Measurements from ENCODE around the gene TSEN34. TPM values are rescaled to one million over a fixed set of nuclear protein-coding genes. Genes with fewer than 3 reads are reported as not detected.
A peak's percentile ranks its signal among the peaks of the same experiment; 100 is the strongest.

Gene TSEN34
- total RNA-seq (66.9 and 77.6 TPM in 2 replicates), polyA plus RNA-seq (100.0 and 105 TPM in 2 replicates)

DNA sequence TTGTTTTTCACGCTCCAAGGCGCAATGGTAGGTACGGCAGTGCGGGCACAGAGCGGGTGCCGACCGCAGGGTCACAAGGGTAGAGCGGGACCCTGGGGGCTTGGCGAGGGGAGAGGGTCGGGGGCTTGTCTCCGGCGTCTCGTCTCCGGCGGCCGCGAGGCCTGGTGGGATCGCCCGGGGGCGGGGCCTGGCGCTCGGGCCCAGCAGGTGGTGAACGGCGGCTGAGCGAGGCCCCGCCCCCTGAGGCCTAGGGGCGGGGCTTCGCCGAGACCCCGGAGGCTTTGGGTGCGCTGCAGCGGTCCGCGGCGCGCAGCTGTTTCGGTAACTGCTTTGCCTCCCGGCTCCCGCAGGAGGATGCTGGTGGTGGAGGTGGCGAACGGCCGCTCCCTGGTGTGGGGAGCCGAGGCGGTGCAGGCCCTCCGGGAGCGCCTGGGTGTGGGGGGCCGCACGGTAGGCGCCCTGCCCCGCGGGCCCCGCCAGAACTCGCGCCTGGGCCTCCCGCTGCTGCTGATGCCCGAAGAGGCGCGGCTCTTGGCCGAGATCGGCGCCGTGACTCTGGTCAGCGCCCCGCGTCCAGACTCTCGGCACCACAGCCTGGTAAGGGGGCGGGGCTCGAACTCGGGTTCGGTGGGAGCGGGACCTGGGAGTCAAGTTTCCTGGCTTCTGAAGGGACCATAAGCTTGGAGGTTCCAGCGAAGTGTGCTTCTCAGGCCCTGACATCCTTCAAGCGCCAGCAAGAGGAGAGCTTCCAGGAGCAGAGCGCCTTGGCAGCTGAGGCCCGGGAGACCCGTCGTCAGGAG lies at the start of gene TSEN34:
Gene TSEN34, plus strand, starts transcription at position 298 of the 800 bp plus-strand sequence. Its CDS starts 57 bp downstream, at position 355.
- DNase-seq (ENCODE audit: low spot score): peak; percentile 97
- Histone ChIP-seq H3K36me3 (replicated peaks; ENCODE audit: insufficient read depth, low read depth) (no peaks in the 10 kb centered on the region), H3K4me3 (peak within 1 kb of the TSS; percentile 47), H3K4me1 (ENCODE audit: insufficient read depth) (peaks cover 10% of the 10 kb centered on the region), H2AFZ (peak within 1 kb of the TSS; percentile 46), H3K79me2 (peaks cover 43% of the 10 kb centered on the region), H3K27ac (peak within 1 kb of the TSS; percentile 92), H3K4me2 (peak within 1 kb of the TSS; percentile 93), H3K27me3 (no peaks in the 10 kb centered on the region), H3K9me3 (ENCODE audit: low read depth) (no peaks in the 10 kb centered on the region), H4K20me1 (ENCODE audit: insufficient read depth, poor library complexity, severe bottlenecking) (no peaks in the 10 kb centered on the region), H3K9me2 (replicated peaks; ENCODE audit: insufficient read depth) (no peaks in the 10 kb centered on the region)
- WGBS (ENCODE audit: low lambda C conversion rate, missing lambda C conversion rate): 1% methylated on average over 52 of the region's 77 CpGs
- no peak for TF ChIP-seq EZH2phosphoT487 (IDR thresholded peaks at IDR 0.05; ENCODE audit: low read depth, severe bottlenecking, unreplicated experiment)
- TF ChIP-seq EZH2 (IDR thresholded peaks at IDR 0.05; ENCODE audit: borderline replicate concordance): no peak
- TF ChIP-seq, protein P1, sequence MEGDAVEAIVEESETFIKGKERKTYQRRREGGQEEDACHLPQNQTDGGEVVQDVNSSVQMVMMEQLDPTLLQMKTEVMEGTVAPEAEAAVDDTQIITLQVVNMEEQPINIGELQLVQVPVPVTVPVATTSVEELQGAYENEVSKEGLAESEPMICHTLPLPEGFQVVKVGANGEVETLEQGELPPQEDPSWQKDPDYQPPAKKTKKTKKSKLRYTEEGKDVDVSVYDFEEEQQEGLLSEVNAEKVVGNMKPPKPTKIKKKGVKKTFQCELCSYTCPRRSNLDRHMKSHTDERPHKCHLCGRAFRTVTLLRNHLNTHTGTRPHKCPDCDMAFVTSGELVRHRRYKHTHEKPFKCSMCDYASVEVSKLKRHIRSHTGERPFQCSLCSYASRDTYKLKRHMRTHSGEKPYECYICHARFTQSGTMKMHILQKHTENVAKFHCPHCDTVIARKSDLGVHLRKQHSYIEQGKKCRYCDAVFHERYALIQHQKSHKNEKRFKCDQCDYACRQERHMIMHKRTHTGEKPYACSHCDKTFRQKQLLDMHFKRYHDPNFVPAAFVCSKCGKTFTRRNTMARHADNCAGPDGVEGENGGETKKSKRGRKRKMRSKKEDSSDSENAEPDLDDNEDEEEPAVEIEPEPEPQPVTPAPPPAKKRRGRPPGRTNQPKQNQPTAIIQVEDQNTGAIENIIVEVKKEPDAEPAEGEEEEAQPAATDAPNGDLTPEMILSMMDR (IDR thresholded peaks at IDR 0.05; ENCODE audit: poor library complexity): no peak

DNA sequence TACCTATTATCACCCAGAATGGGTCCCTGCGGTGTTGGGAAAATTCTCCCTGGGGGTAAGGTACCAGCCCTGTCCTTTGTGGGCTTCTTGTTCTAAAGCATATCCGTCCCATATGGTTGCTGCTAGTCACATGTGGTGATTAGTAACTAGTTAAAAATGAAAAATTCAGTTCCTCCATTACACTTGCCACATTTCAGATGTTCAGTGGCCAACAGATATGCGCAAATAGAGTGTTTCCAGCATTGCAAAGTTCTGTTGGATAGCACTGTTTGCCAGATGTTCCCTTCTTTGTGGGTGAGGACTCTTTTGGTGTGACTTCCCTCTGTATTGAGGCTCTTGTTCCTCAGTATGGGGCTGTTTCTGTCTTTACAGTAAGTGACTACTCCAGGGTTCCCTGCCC lies 49.8 kb upstream of the TSEN34 start:
- Histone ChIP-seq H3K4me1 (ENCODE audit: insufficient read depth) (peaks cover 4% of the 10 kb centered on the region), H3K27me3 (no peaks in the 10 kb centered on the region), H3K9me2 (replicated peaks; ENCODE audit: insufficient read depth) (no peaks in the 10 kb centered on the region), H3K9me3 (ENCODE audit: low read depth) (no peaks in the 10 kb centered on the region), H2AFZ (no peak overlapping the region), H3K27ac (no peak overlapping the region), H3K4me3 (no peak overlapping the region), H3K79me2 (peaks cover 51% of the 10 kb centered on the region), H3K4me2 (no peak overlapping the region), H4K20me1 (ENCODE audit: insufficient read depth, poor library complexity, severe bottlenecking) (peaks cover 57% of the 10 kb centered on the region), H3K36me3 (replicated peaks; ENCODE audit: insufficient read depth, low read depth) (peaks cover 7% of the 10 kb centered on the region)
- DNase-seq (ENCODE audit: low spot score): no peak
- TF ChIP-seq, protein P1 (IDR thresholded peaks at IDR 0.05; ENCODE audit: poor library complexity): no peak
- no peak for TF ChIP-seq EZH2phosphoT487 (IDR thresholded peaks at IDR 0.05; ENCODE audit: low read depth, severe bottlenecking, unreplicated experiment)
- WGBS (ENCODE audit: low lambda C conversion rate, missing lambda C conversion rate): 92% methylated on average over 3 of the region's 3 CpGs

DNA sequence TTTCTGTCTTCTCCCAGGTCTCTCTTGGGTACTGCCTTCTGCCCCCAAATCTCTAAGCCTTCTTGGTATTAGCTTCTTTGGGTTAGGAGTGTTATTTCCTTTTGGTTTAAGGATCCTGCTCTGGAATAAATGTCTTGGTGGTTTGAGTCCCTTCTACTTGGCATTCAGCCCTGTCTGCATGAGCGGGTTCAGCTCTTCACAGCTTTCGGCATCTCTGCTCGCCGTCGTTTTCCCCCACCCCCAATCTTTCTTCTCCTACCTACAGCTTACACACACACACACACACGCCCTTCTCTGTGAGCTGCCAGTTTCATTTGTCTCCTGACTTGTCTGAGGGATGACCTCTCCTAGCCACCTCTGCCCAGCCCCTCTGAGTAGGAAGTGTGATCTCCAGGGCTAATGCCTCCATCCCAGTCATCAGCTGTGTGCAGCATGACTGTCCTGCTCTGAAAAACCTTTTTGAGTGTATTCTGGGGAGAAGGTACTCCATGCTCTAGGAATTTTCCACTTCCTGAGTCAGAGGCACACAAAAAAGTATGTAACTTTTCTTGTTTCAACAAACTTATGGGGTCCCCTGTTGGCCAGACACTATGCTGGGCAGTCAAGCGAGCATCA lies 48.8 kb upstream of the TSEN34 start:
- no peak for TF ChIP-seq EZH2 (IDR thresholded peaks at IDR 0.05; ENCODE audit: borderline replicate concordance)
- H3K79me2 ChIP-seq: peaks cover 51% of the 10 kb centered on the region
- no peak overlapping the region for H3K4me3 ChIP-seq
- H3K27ac ChIP-seq: no peak overlapping the region
- WGBS (ENCODE audit: low lambda C conversion rate, missing lambda C conversion rate): 96% methylated on average over 7 of the region's 7 CpGs
- H2AFZ ChIP-seq: no peak overlapping the region
- no peak overlapping the region for H3K4me2 ChIP-seq
- no peaks in the 10 kb centered on the region for H3K9me3 ChIP-seq (ENCODE audit: low read depth)
- DNase-seq (ENCODE audit: low spot score): no peak
- no peaks in the 10 kb centered on the region for H3K9me2 ChIP-seq (replicated peaks; ENCODE audit: insufficient read depth)
- peaks cover 4% of the 10 kb centered on the region for H3K4me1 ChIP-seq (ENCODE audit: insufficient read depth)
- H4K20me1 ChIP-seq (ENCODE audit: insufficient read depth, poor library complexity, severe bottlenecking): peaks cover 57% of the 10 kb centered on the region
- H3K27me3 ChIP-seq: no peaks in the 10 kb centered on the region
- H3K36me3 ChIP-seq (replicated peaks; ENCODE audit: insufficient read depth, low read depth): peaks cover 7% of the 10 kb centered on the region

DNA sequence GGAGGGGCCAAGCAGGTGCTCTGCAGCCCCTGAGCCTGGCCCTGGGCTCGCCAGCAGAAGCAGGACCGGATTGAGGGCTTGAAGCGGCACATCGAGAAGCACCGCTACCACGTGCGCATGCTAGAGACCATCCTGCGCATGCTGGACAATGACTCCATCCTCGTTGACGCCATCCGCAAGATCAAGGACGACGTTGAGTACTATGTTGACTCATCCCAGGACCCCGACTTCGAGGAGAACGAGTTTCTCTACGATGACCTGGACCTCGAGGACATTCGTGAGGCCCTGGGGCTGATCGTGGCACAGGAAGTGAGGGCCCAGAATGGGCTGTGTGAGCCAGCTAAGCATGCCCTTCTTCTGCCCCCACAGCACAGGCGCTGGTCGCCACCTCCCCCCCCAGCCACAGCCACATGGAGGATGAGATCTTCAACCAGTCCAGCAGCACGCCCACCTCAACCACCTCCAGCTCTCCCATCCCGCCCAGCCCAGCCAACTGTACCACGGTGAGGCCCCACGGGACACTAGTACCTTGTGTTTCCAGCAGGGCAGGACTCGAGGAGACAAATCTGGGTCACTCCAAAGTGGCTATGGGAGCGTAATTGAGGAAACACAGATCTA lies 45.5 kb upstream of the TSEN34 start:
- 98% methylated on average over 22 of the region's 28 CpGs for WGBS (ENCODE audit: low lambda C conversion rate, missing lambda C conversion rate)
- DNase-seq (ENCODE audit: low spot score): no peak

More for the DNA sequence above, 45.5 kb upstream of the TSEN34 start:
- Histone ChIP-seq H3K4me3 (no peak overlapping the region), H3K36me3 (replicated peaks; ENCODE audit: insufficient read depth, low read depth) (peaks cover 7% of the 10 kb centered on the region), H3K4me2 (no peak overlapping the region), H3K9me3 (ENCODE audit: low read depth) (no peaks in the 10 kb centered on the region), H4K20me1 (ENCODE audit: insufficient read depth, poor library complexity, severe bottlenecking) (peaks cover 31% of the 10 kb centered on the region), H3K9me2 (replicated peaks; ENCODE audit: insufficient read depth) (no peaks in the 10 kb centered on the region), H3K27ac (no peak overlapping the region), H3K4me1 (ENCODE audit: insufficient read depth) (no peaks in the 10 kb centered on the region), H2AFZ (no peak overlapping the region), H3K27me3 (no peaks in the 10 kb centered on the region), H3K79me2 (peaks cover 21% of the 10 kb centered on the region)
- TF ChIP-seq EZH2 (IDR thresholded peaks at IDR 0.05; ENCODE audit: borderline replicate concordance) (no peak), EZH2phosphoT487 (IDR thresholded peaks at IDR 0.05; ENCODE audit: low read depth, severe bottlenecking, unreplicated experiment) (no peak)
- TF ChIP-seq, protein P1 (IDR thresholded peaks at IDR 0.05; ENCODE audit: poor library complexity): no peak

All from hepatocyte (in vitro differentiated cells).